Measurements from ENCODE around the gene ST8SIA5. TPM values are rescaled to one million over a fixed set of nuclear protein-coding genes. Genes with fewer than 3 reads are reported as not detected.

ST8SIA5 gene
- total RNA-seq, 1 experiment from 2014 or later, result not detected

- DNase-seq (ENCODE audit: low spot score), result no peak
These were observed 16.8 kb downstream of the ST8SIA5 start for GRCh38 chr18:46740046-46740445.

GRCh38 chr18:46738491-46738890, 18.4 kb downstream of the ST8SIA5 start:
- no peak for DNase-seq (ENCODE audit: low spot score)

DNA sequence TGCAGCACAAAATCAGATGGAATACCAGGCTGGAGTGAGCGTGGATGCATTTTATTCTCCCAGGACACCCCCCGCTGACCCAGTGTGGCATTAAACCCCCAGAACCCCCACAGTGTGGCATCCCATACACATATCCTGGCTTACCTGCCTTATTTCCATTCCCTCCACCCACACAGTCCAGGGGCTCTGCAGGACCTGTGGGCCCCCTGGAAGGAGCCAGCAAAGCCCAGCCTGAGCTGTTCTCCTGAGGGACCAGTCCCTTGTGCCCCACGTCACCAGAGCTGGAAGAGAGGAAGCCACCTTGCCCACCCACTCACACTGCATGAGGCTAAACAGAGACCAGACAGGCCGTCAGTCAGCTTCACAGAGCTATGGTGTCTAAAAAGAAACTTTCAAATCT, 20.1 kb downstream of the ST8SIA5 start:
- DNase-seq (ENCODE audit: low spot score), result no peak

DNA sequence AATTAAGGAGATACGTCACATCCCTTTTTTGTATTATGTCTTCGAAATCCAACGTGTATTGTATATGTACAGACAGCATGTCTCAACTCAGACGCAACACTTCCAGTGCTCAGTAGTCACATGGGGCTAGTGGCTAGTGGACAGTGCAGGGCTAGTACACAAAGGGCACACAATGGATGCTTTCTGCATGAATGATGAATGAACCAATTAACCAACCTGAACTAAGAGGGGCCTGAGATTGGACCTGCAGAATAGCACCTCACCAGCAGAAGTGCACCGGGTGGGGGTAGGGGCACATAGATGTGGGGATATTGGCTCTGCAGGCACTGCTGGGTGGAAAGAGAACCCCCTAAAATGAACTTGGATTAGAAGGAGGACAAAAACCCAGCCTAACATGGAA, 20.7 kb downstream of the ST8SIA5 start:
- no peak for DNase-seq (ENCODE audit: low spot score)

DNA sequence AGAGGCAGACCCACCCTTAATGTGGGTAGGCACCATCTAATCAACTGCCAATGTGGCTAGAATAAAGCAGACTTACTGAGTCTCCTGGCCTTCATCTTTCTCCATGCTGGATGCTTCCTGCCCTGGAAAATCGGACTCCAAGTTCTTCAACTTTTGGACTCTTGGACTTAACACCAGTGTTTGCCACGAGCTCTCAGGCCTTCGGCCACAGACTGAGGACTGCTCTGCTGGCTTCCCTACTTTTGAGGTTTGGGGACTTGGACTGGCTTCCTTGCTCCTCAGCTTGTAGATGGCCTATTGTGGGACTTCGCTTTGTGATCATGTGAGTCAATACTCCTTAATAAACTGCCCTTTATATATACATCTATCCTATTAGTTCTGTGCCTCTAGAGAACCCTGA, 21.9 kb downstream of the ST8SIA5 start:
- no peak for DNase-seq (ENCODE audit: low spot score)

GRCh38 chr18:46733872-46734271, 23.0 kb downstream of the ST8SIA5 start:
- no peak for DNase-seq (ENCODE audit: low spot score)

- no peak for DNase-seq (ENCODE audit: low spot score)
These were observed 24.1 kb downstream of the ST8SIA5 start for GRCh38 chr18:46732801-46733200.

DNA sequence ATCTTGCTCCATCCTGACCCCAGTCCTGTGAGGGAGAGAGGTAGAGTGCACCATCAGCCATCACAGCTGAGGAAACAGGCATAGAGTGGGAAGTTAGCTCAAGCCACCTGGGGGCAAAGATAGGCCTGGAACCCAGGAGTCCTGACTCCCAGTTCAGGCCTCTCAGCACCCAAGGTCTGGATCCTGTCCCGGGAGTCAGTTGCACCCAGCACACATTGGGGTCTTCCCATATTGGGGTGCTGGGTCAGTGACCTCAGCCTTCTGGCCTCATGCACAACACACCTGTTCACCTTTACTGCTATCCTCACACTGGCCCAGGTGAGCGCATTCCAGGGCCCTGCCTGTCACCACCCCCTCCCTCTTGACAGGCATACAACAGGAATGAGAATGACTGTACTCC, 24.7 kb downstream of the ST8SIA5 start:
- no peak for DNase-seq (ENCODE audit: low spot score)

GRCh38 chr18:46731316-46731715, 25.5 kb downstream of the ST8SIA5 start:
- DNase-seq (ENCODE audit: low spot score), result no peak

DNA sequence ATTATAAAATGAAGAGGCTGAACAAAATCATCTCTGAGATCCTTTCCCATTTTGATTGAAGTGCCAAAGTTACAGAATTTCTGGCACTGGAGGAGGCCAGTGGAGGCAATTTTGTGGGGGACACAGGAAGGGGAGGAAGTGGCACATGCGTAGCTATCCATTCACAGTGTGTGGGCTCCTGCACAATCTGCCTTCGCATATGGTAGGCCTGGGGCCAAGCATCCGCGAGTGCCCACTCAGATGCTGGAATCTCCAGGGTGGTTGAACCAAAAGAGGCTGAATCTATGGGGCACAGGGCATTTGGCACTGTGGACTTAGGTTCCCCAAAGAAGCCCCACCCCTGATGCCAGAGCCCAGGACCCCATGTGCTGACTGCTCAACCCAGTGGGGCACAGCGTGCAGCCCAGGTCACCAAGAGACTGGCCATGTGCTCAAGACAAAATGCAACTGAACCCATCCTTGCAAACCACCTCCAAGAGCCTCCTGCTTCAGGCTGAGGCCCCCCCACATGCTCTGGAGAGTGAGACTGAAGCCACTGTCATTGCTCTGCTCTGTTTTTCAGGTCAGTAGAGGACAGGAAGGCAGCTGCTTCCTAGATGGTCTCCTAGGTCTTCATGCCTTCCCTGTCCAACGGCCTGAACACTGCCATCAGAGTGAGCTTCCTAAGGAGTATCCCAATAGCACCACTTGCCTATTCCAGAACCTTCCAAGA, 28.5 kb downstream of the ST8SIA5 start:
- no peak for DNase-seq (ENCODE audit: low spot score)

DNA sequence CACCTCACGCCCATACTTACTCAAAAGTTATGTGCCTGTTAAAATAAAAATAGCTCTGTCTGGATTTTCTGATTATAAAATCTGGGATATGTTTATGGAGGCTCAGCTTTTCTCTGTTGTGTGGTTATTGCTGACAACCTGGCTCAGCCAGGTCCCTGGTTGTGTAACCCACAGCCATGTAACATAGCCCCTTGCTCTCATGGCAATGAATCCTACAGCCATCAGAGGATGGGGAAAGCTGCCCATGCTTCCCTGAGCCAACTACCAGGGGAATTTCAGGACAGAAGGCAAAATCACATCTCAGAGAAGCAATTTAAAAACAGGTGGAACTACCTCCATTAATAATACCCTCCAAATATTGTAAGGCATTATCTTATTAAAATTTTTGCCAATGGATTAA, 29.7 kb downstream of the ST8SIA5 start:
- no peak for DNase-seq (ENCODE audit: low spot score)

DNA sequence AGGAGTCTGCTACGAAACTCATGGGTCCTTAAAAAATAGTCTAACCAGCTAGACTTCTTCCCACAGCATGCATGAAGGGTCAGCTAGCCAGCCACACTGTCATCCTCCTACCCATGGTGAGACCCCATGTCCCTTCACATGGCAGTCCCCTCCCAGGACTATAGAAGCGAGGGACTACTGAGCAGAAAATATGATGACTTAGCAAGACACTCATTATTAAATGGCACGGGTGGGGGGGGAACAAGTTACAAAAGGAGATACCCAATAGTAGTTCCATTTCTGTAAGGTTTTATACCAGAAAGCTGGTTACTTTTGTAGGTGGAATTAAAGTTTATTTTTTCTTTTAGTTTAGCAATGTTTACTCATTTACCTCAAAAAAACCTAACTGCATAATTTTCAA, 31.5 kb downstream of the ST8SIA5 start:
- no peak for DNase-seq (ENCODE audit: low spot score)

DNA sequence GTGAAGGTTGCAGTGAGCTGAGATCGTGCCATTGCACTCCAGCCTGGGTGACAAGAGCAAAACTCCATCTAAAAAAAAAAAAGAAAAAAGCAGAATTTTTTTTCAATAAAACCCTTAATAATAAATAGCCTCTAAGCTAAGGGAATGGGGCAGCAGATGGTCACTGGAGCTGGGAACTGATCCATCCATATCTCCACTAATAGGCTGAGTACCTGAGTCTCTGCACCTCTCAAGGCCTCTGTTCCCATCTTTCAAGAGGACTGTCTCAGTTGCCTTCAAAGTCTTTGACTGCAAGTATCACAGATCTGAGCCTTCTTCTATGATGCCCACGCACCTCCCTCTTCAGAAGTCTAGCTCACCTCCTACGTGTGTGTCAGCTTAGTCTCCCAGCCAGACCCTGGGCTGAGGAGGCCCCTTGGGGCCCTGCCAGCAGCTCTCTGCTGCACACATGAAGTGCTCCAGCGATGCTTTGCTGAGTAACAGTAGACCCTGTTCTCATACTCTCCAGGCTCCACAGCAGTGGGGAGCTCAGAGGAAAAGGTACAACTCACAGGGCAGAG, 32.9 kb downstream of the ST8SIA5 start:
- DNase-seq (ENCODE audit: low spot score), result no peak

DNA sequence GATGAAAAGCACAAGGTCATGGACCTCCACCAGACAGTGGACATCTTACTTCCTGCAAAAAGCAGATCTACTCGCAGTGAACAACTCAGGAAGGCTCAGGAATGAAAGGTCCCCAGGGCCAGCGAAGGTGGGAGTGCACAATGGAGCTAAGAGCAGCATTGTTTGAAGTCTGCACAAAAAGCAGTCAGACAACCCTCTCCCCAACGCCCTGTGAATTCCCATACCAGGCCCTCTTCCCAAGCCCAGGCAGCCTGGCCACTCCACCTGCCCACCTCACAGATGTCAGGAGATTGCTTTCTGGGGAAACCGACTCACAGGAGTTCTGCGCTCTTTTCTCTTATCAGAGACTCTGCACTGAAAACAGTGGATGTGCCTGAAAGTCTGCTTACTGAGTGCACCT, 34.8 kb downstream of the ST8SIA5 start:
- DNase-seq (ENCODE audit: low spot score), result no peak

- DNase-seq (ENCODE audit: low spot score), result no peak
These were observed 35.5 kb downstream of the ST8SIA5 start for GRCh38 chr18:46721331-46721730.

GRCh38 chr18:46720521-46720920, 36.3 kb downstream of the ST8SIA5 start:
- DNase-seq (ENCODE audit: low spot score), result no peak

DNA sequence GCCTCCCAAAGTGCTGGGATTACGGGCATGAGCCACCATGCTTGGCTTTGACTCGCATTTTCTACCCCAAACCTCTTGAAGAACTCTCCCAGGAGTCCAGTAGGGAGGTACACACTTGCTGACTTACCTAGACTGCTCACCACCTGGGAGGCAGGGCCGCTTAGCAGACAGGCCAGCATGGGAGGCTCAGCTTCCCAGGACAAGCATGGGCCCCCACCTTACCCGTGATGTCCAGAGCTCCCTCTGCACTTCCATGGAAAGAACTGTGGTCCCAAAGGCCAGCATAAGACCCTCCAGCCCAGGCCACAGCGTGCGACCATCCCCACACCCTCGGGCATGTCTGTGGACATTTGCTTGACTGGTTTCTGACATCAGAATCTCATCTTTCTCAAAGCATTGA, 36.8 kb downstream of the ST8SIA5 start:
- no peak for DNase-seq (ENCODE audit: low spot score)

GRCh38 chr18:46719388-46719787, 37.5 kb downstream of the ST8SIA5 start:
- DNase-seq (ENCODE audit: low spot score), result no peak

DNA sequence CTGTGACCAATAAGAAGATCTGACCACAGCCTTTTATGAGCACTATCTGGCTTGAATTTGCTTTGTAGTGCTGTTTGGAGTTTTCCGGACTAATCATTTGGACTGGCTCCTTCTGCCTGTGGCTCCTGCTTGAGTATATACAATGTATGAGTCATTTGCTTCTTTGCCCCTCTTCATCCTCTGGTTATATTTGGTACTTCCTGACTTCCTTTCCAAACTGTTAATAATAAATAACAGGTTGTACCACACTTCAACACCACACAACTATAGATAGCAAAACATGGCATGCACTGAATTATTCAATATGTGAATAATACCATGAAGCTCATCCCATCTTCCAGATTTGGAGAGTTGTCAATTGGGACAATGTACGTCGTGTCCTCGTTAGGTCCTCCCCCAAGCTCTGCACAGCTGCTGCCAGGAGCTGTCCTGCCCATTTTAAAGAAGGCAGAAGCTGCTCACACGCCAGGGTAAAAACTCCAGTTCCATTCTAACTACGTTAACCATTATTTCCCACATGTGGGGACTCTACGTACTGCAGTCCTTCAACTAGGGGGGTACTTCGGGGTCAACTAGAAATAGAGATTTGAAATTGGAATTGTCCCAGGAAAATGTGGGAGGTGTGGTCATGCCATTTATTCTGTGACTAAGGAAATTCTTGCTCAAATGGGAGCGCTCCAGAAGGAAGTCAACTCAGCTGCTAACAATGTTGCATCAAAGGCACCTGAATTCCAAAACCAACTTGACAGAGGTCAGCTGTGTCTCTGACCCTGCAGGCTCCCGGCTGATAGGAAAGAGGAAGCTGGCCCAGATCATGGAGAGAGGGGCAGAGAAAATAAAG, 38.1 kb downstream of the ST8SIA5 start:
- DNase-seq (ENCODE audit: low spot score), result no peak

- DNase-seq (ENCODE audit: low spot score), result no peak
These were observed 40.0 kb downstream of the ST8SIA5 start for GRCh38 chr18:46716827-46717226.

DNA sequence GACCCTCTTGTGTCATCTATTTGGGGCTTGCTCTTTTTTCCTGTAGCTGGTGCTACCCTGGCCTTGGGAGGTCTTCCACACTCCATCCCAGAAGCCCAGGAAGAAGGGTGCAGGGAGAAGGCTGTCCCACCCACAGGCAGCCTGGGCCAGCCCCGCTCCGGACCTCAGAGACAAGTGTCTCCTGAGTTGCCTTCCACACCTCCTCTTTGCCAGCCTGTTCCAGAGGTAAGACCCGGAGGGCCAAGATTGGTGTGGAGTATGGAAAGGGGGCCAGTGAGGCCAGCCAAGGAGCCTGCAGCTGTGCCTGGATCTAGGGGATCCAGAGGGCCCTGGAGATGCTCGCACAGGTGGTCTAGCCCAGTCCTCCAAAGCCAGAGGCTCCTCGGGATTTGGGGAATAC, 40.5 kb downstream of the ST8SIA5 start:
- DNase-seq (ENCODE audit: low spot score), result no peak

GRCh38 chr18:46715062-46715461, 41.8 kb downstream of the ST8SIA5 start:
- no peak for DNase-seq (ENCODE audit: low spot score)

- DNase-seq (ENCODE audit: low spot score), result no peak
These were observed 44.4 kb downstream of the ST8SIA5 start for GRCh38 chr18:46712406-46712805.
